Myocyte (in vitro differentiated cells): ENCODE measurements around the gene DNM3. TPM values are rescaled to one million over a fixed set of nuclear protein-coding genes. Genes with fewer than 3 reads are reported as not detected.

Experiments
- DNase-seq: peaks from one replicate; pipeline ENCODE4 v3.0.0-alpha.2; 2012; ENCODE audit warnings: low read depth
- total RNA-seq: library from RNA; depleted of rRNA; stranded (reverse); fragments of >200 nt; gene quantifications from 2 replicates; pipeline ENCODE4 v1.2.3, GENCODE V29; 2014

Gene DNM3
- total RNA-seq, 1 donor from 2014 or later = 0.62 TPM

GRCh38 chr1:171969226-171969625 is 127.9 kb downstream of the DNM3 start:
- no peak for DNase-seq

DNA sequence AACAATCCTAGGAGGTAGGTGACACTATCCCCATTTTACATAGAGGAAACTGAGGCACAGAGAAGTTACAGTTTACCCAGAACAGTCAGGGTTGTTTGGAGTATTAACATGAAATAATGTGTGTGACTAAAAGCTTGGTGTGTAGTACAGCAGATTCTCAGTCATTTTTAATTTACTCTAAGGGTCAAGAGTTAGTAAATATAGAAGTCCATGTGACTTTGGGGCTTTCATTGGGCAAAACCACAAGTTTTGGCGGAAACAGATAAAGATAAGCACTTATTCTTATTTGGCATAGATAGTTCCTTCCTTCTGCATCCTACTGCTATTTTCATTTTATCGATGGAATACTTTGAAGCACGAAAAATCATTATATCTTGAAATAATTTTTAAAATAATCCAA is 128.5 kb downstream of the DNM3 start:
- DNase-seq = no peak

- no peak for DNase-seq
Observed at GRCh38 chr1:171972846-171973245, 131.5 kb downstream of the DNM3 start.

- DNase-seq = no peak
Observed at GRCh38 chr1:171973421-171973820, 132.1 kb downstream of the DNM3 start.

DNA sequence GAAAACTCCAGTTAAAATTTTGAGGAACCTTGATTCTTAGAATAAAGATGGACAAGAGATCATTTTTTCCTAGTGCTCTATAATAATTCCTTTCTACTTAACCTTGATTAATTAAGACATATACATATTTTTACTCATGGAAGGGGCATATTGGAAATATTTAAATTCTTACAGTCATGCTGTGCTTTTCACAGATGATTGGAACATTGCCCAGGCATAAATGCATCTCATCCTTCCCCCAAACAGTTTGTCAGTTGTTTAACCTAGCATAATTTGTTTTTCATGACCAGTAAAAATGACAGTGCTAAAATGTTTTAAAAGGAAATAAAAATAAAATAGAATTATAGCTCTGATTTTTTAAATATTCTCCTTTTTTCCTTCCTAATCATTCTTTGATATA is 140.0 kb downstream of the DNM3 start:
- DNase-seq = no peak

DNA sequence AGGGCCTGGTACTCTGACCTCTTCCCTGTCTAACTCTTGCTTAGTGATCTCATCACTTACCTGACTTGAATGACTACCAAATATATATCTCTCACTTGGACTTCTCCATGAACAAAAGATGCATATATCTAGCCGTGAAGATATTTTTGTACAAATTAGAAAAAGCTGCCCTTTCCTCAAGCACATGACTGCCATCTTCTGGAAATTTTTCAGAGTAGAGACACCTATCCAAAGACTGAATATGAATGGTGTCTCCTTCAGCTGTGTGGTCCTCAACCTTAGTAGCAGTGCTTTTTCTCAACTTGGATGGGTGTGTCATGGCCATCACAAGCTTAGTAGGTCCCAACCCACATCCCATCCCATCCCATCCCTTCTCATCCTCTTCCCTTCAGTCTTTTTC is 142.3 kb downstream of the DNM3 start:
- peak; percentile 44 for DNase-seq

DNA sequence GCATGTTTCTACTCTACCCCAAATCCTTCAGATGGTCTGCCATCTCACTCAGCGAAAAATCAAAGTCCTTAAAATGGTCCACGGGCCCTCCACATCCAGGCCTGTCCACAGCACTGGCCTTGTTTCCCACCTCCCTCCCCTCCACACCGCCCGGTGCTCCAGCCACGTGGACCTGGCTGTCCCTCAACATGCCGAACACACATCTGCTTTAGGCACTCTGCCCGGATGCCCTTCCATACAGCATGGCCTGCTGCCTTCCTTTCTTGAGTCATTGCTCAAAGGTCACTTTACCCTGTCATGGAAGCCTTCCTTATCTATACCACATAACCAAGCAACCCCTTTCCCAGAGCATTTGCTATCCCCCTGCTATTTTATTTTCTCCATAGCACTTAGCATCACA is 143.0 kb downstream of the DNM3 start:
- DNase-seq = no peak

- peak; percentile 27 for DNase-seq
Observed at GRCh38 chr1:171984850-171985485, 143.7 kb downstream of the DNM3 start.

DNA sequence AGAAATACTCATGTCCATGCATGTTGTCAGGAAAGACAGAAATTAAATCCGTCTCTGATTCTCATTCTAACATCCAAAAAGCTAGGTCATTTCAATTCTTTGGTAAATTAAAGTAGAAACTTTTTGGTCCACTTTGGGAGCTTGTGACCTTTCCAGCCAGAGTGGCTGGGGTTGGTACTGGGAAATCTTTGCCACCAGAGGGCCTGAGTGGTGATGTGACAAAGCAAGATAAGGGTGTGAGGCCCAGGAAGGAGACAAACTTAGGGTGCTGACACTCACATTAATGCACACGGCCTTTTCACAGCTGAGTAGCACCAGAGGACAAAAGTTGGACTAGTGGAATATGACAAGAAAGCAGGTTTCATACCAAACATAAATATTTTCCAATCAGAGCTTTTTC is 144.3 kb downstream of the DNM3 start:
- peak; percentile 24 for DNase-seq

DNA sequence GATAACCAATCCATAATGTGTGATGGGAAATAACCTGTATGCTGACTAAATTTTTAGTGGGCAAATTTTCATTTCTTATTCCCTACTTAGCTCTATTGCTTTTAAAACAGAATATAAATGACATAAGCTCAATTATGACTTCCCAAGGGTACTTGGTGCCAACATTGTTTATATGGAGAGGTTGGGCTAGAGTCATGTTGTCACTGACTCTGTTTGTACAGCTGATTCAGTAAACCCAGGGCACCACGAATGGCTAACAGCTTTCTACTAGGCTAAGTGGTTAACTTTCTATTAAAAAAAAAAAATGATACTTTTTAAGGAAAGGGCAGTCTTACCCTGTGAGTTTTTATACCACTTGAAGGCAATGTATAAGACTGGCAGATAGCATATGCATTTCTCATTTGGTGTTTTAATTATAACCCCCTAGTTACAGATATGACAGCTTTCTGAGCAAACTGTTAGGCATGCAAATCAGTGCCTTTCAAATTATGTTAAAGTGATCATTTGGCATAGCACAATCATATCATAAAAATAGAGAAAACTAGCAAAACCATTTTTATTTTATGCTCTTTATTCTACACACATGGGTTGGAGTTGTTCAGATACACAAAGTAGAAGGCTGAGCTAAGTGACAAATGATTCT is 147.1 kb downstream of the DNM3 start:
- no peak for DNase-seq

DNA sequence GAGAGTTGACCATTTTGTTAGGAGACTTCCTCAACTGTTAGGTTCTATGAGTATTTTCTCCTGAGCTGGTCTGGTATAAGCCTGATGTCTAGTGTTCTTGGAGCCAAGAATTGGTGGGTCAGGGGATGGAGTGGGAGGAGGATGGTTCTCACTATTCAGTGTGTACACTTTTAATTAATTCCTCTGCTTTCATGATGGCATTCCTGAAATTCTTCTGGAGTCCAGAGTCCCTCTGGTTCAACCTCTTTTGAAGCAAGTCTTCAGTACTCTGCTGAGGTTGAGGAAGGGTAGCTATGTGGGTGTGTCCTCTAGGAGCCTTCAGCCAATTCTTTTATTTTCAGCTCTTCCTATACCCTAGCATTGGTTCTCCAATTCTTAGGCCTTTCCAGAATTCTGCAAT is 149.1 kb downstream of the DNM3 start:
- DNase-seq = no peak

- no peak for DNase-seq
Observed at GRCh38 chr1:171994293-171994692, 153.0 kb downstream of the DNM3 start.

DNA sequence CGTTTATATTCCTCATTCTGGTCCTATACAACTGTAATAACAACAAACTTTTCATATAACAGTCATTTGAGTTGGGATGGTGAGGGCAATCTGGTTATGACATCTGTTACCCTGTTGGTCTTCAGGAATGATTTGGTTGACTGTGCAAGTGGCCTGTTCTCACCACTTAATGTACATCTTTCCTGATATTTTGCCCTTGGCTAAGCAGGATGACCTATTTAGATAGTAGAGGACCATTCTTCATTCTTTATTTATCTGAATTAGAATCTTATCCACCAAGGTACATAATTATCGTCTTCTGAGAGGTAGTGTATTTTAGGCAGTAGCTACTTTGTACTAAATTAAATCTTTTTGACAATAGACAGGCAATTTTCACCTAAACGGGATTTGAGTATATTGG is 154.3 kb downstream of the DNM3 start:
- no peak for DNase-seq

DNA sequence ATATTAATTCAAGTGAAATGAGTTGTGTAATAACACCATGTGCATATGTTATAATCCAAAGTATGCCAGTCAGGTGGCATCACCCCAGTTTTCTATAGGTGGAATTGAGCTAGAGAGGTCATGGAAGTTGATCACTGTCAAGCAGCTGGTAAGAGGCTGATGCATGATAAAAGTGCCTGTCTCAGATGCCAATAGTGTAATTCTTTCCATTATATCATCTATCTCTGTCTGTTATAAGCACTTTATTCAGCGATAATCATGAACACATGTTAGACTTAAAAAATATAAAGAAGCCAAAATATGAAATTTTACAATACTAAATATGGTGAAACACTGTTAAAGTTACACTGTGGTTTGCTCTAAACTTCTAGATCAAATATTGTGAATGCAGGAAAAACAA is 156.6 kb downstream of the DNM3 start:
- no peak for DNase-seq

- DNase-seq = no peak
Observed at GRCh38 chr1:171998711-171999110, 157.4 kb downstream of the DNM3 start.

DNA sequence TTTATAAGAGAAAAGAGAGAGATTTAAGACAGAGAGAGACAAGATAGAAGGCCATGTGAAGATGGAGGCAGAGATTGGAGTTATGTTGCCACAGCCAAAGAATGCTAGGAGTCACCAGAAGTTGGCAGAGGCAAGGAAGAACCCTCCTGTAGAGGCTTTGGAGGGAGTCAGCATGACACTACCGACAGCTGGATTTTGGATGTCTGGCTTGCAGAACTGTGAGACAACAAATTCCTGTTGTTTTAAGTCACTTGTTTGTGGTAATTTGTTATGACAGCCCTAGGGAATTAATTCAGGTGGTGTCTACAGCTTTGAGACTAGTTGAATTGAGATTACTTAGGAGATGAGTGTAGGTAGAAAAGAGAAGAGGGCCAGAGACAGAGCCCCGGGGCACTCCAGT is 158.5 kb downstream of the DNM3 start:
- DNase-seq = peak; percentile 79

DNA sequence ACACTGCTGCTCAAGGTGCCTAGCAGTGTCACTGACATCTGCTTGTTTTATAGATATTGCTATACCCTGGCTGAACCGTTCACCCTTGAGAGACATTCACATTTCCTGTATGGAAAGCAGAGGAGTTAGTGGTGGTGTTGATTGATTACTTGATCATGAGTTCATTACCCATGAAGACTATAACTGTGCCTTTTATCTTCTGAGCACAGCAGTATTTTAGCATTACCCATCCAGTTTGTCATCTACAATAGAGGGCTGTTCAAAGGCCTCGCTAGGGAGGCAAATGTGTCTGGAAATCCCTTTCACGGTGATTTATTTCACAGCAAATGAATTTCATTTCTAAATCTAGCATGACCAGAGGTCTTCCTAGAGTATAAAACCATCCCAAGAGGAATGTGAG is 160.0 kb downstream of the DNM3 start:
- DNase-seq = no peak

- peak; percentile 77 for DNase-seq
Observed at GRCh38 chr1:172002725-172003345, 161.5 kb downstream of the DNM3 start.

DNA sequence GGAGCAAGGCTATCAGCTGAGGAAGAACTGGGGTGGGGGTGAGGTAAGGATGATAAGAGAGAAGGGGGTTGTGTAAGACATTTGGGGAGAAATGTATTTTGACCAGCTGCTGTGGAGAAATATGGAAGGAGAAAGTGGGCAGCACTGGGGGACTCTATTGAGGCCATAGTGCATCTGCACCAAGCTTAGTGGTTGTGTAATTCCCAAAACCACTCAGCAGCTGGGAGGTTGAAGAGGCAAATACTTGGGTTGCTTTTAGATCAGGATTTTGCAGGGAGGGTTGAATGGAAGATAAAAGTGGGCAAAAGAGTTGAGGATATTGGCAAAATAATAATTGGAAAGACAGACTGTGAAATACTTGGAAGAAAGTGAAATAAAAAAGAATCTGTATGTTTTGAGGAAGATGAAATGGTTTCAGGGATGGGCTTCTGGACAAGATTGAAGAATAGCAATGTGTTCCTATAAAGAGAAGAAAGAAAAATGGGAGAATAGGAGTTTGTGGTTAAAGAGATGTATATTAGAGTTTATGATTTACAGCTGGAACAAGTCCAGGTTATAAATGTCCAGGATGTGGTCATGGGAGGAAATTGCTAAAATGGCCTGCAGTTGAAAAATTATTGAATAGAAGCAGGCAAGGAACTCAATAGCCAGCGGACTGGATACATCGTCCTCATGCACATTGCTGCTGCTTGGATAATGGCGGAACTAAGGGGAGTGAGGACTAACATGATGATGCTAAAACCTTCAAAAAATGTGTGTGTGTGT is 162.7 kb downstream of the DNM3 start:
- DNase-seq = peak; percentile 69

DNA sequence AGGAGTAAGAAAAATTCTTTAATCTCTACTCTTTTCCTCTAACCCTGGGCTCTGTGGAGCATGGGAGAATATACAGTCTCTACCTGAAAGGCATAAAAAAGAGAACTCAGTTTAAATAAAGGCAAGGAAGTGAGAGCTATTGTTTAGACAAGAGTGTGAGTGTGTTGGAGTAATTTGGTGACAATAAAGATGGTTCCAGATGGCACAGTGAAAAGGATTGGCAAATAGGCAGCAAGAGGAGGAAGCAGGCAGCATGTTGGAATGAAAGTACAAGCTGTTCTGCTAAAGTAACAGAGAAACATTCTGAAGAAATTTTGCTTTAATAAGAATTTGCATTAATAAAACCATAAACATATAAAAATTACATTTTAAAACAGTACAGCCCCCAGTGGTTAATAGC is 163.4 kb downstream of the DNM3 start:
- DNase-seq = no peak

GRCh38 chr1:172005856-172006255 is 164.6 kb downstream of the DNM3 start:
- no peak for DNase-seq

- no peak for DNase-seq
Observed at GRCh38 chr1:172006660-172007059, 165.4 kb downstream of the DNM3 start.
